H1 (cell line): ENCODE data around the gene SLC35G6.

ENCODE experiments used
- EGR1 ChIP-seq: IDR thresholded peaks from 2 replicates; pipeline ENCODE4 v1.6.1; 2011; ENCODE audit warnings: low read depth, low read length, borderline replicate concordance
- POLR2AphosphoS5 ChIP-seq: IDR thresholded peaks from 2 replicates; pipeline ENCODE4 v1.6.1; 2011; ENCODE audit warnings: low read depth, low read length
- RAD21 ChIP-seq, 2 experiments: IDR thresholded peaks in 1 of 2; conservative IDR thresholded peaks in 1 of 2; 2 replicates each; pipeline ENCODE4 v1.6.1; 2011; ENCODE audit warnings: low read depth in 2 of 2, low read length in 2 of 2, improper control_type of control experiment in 1 of 2, inconsistent platforms in 1 of 2, mild to moderate bottlenecking in 1 of 2, moderate library complexity in 1 of 2
- RXRA ChIP-seq: IDR thresholded peaks from 2 replicates; pipeline ENCODE4 v1.6.1; 2011; ENCODE audit warnings: low read depth, mild to moderate bottlenecking, low read length, moderate library complexity; ENCODE audit not compliant: insufficient read depth
- TF ChIP-seq, protein P1 (sequence below), 3 experiments: IDR thresholded peaks; 1 replicate in 2 of 3; 2 replicates in 1 of 3; pipeline versions ENCODE4 v1.5.1 to v1.6.1; 2011; ENCODE audit warnings: low read length in 3 of 3, mild to moderate bottlenecking in 3 of 3, inconsistent platforms in 2 of 3, low read depth in 1 of 3, moderate library complexity in 1 of 3; ENCODE audit not compliant: insufficient read depth in 1 of 3; ENCODE audit errors: control extremely low read depth in 1 of 3

DNA sequence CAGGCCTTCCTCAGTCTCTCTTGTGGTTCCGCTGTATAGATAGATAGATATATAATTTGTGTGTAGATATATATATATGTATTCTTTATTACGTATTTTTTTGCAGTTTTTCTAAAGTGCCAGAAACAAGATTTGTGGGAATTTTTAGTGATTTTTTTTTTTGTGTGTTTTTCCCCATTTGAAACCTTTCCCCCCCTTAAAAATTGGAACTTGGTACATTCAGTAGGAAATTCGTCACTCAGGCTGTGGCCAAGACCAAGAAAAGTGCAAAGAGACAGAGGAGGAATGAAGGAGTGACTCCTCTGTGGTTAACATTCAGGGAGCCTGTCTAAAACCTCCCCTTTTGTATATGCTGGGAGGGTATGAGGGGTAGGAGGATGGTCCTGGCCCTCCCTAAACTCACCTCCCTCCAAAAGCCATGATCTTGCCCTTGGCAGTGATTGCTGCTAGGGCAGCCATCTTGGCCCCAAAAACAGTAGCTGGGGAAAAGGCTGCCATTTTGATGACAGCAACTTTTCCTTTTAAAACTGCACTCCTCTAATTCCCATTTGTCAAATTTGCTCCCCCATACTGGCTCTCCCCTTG, 21.2 kb upstream of the SLC35G6 start:
- TF ChIP-seq, protein P1, sequence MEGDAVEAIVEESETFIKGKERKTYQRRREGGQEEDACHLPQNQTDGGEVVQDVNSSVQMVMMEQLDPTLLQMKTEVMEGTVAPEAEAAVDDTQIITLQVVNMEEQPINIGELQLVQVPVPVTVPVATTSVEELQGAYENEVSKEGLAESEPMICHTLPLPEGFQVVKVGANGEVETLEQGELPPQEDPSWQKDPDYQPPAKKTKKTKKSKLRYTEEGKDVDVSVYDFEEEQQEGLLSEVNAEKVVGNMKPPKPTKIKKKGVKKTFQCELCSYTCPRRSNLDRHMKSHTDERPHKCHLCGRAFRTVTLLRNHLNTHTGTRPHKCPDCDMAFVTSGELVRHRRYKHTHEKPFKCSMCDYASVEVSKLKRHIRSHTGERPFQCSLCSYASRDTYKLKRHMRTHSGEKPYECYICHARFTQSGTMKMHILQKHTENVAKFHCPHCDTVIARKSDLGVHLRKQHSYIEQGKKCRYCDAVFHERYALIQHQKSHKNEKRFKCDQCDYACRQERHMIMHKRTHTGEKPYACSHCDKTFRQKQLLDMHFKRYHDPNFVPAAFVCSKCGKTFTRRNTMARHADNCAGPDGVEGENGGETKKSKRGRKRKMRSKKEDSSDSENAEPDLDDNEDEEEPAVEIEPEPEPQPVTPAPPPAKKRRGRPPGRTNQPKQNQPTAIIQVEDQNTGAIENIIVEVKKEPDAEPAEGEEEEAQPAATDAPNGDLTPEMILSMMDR (IDR thresholded peaks at IDR 0.05; ENCODE audit: control extremely low read depth in 1 of 3, insufficient read depth in 1 of 3, low read depth in 1 of 3, low read length in 3 of 3), result no peak
- TF ChIP-seq EGR1 (no peak), POLR2AphosphoS5 (no peak), RXRA (no peak), RAD21 (IDR thresholded peaks at IDR 0.05 in 1 of 2, conservative IDR thresholded peaks at IDR 0.05 in 1 of 2; ENCODE audit: low read depth in 2 of 2, low read length in 2 of 2) (no peak)
